ENCODE results near the gene LRRC28.

Gene LRRC28

DNA sequence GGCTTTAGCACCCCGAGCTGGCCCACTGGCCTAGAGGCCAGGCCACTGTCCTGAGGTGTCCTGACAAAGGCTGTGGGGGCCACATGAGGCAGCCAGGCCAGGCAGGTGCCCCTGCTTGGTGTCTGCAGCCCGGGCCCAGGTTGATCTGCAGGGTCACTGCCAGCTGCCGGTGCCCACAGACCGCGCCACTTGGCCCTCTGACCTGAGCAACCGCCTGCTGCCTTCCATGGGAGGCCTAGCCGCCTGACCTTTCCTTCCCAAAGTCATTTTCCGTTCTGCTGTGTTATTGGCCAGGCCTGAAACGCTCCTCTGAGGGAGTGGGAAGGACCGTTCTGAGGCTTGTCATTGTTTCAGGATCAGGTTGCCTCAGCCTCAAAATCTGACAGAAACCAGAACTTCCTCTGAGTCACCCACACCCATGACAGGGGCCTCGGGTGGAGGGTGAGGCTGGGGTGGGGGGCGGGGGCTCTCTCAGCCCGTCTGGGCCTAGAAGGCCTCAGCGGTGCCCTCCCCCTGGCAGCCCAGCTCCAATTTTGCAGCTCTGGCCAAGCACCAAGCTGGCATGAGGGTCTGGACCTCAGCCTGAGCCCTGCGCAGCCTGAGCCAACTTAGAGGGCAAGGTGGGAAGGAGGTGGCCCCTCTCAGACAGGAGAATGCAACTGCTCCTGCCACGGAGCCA is 173.8 kb downstream of the LRRC28 start:
- DNase-seq, result no peak

DNA sequence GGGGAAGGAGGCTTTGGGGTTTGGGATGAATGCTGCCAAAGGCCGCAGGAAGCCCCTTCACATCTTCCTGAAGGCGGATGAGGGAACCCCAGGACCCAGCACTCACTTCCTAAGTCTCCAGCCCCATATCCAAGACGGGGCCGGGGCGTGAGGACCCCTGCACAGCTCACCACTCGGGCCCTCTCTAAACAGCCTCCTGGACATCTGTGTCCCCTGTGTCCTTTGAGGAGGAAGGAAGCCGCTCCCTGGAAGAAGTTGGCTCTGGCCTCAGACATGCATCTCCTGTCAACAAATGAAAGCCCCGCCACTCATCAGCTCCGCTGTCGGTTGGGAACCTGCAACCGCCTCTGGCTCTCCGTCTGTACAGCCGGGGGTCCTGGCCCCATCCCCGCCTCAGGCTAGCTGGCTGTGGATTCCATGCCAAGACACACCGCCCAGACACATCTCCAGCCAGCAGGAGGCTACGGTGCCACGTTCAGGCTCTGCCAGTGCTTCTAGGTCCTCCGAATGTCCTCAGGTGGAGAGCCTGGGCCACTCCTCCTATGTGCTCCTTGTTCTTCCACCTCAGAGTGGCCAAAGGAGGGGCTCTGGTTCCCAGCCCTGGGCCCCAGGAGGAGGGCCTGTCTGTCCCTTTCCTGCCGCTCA is 174.5 kb downstream of the LRRC28 start:
- DNase-seq, result no peak

DNA sequence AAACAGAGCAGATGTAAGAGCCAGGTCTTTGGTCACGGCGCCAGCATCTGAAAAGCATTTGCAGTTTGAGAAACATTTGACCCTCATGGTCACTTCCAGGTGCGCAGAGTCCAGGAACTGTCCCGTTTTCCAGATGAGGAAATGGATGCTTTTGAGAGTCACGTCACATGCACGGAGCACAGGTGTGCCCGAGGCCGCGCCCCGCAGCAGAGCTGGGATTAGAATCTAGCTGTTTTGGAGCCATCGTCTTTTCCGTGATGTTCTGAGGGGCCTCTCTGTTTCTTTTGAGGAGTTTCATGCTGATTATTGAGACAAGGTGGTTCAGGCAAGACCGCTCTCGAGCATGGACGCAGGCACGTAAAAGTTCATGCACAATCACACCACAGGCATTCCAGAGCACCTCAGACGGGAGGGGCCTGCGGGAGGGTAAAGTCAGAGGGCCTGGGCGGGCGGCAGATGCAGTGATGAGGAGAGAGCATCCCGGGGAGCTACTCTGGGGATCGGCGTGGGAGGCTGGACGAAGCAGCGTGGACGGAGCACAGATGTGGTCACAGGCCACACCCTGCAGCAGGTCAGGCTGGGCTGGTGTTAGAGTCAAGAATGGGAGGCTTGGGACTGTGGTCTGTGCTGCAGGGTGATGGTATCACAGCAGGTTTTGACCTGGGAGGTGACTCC is 175.3 kb downstream of the LRRC28 start:
- no peak for DNase-seq

DNA sequence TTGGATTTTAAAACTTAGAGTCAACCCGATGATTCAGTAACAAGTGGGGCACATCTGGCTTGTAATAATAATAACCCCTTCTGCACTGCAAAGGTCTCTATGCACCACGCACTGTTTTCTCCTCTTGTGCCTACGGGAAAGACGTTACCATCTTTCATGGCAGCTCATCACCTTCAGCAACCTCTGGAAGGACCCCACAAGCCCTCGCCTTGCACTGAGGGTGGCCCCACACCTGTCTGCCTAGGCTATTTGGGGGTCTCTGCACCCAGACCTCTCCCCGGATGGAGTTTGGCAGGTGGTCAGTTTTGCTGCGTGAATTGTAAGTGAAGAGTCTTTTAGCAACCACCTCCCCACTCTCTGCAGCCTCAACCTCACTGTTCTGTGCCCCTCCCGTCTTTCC is 175.9 kb downstream of the LRRC28 start:
- no peak for DNase-seq

DNA sequence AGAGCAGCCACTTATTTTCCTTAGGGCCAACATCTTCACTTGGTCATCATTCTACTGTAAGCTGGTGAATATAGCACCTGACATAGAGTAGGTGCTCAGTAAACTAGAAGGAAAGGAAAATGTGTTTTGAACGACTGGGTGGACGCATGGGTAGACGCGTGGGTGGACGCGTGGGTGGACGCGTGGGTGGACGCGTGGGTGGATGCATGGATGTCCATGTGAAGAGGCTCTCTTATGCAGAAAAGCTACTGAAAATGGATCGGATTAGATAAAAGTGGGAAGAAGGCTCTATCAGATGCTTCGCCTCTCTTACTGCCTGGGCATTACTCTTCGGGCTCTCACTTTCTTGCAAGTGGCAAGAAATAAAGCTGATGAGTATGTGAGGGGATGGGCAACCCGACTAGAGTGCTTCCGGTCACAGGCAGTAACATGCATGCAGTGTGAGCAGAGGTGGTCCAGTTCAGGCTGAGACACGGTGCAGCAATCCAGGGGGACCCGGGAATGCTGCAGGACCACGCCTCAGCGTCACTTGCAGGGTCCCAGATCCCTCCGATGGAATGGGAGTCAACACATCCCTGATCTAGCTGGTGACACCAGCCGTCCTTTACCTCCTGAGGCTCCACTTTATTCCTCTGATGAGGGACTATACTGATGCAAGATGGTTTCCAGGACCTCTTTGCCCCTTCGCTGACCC is 176.5 kb downstream of the LRRC28 start:
- DNase-seq, result no peak

DNA sequence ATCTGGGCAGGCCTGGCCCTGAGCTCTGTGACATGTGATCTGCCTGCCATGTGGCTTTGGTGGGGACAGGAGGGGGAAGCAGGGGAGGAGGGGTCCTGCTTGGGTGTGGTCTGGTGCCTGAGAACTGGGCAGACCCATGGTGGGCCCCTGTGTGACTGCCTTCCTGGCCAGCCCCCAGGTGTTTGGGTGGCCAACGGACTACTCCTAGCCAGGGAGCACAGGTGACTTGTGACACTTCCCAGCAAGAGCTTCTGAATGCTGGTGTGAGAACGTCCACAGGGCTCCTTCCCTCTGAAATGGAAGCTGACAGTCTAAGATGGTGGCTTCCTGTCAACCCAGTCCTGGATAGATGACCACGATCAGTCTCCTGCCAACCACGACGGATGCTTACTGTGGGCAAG is 178.4 kb downstream of the LRRC28 start:
- DNase-seq, result no peak

DNA sequence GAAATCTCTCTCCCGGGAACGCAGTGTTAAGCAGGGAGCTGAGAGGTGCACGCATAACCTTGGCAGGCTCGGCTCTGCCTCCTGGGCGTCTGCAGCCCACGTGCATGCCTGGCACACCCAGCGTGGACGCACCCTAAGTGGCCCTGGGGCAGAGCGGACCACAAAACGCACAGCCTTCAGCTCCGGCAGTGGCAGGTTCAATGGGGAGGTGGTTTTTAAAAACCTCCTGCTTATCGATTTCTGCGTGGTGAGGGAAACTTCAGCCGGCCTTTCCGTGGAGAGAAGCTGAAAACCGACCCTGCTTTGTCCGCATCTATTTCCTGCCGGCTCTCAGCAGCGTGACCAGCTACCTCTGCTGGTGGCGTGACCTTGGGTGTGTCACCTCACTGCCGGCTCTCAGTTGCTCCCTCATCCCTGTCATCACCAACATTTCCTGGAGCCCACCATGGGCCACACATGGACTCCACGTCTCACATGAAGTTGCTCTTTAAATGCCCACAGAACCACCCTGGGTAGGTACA is 179.7 kb downstream of the LRRC28 start:
- no peak for DNase-seq

DNA sequence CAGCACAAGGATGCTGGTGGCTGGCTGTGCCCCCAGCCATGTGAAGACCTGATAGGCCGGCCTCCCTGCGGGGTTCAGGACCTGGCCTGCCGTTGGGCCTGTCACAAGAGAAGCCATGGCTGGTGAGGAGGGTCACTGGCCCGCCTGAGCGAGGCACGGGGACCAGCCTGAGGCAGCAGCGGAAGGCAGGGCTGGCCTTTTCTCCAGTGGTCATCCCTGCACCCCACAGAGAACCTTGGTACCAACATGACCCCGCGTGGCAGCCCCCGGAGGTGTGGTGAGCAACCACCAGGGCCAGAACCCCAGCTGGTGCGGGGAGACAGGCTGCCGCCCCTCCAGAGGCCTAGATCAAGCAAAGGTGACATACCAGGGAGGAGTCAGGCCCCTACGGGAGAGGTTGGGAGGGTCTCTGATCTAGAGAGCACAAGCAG is 180.4 kb downstream of the LRRC28 start:
- DNase-seq, result no peak

DNA sequence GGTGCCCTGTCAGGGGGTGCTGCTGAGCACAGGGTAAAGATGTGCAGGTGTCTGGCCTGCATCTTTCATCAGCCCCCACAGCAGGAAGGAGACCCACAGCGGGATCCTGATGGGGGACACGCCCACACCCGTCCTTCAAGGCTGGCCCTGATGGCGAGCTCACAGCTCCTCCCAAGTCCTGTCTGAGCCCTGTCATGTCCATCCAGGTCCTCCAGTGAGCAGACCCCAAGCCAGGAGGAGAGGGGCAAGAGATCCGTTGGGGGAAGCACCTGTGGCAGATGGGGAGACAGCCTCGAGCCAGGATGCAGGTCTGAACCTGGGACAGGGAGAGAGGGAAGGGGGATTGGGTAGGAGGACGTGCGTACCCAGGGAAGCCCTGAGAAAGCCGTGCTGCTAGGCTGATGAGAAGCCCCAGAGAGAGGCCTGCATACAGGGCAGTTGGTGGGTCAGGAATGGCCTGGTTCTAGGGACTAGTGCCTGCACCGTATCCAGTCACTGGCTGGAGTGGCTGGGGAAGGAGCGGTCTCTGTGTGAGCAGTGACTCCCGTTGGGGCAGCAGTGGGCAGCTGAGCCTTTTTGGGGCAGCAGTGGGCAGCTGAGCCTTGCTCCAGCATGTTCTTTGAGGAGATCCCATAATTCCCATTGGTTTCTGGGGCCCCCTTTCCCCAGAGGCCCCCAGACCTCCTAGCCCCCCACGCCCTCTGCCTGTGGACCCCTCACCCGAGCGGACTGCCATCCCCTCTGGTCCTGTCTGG is 181.2 kb downstream of the LRRC28 start:
- no peak for DNase-seq

DNA sequence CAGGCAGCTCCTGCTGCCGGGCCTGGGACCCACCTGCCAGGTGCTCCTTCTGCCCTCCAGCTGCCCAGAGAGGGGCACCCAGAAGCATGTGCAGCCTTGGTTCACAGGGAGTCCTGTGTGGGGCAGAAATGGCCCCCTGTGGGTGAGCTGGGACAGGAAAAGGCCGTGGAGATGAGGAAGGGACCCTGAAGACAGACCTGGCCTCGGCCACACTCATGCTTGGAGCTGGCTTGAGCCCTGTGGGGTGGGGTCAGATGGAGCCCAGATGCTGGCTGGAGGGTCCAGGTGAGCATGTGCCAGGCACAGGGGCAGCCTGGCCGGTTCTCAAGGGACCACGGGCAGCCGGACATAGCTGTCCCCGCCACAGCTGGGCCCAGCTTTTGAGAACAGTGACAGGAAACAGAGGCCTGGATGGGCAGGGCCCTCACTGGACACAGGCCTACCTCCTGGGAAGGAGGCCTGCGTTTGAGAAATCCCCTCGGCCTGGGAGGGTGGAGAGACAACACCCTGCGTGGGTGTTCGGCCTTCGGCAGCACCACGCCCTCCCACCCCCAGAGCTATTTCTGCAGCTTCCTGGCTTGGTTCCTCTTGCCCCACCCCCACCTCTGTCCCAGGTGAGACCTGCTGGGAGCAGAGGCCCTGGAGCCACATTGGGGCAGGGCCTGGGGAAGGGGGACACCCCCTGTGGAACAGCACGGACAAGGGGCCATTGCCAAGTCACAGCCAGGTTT is 181.9 kb downstream of the LRRC28 start:
- DNase-seq, result no peak

DNA sequence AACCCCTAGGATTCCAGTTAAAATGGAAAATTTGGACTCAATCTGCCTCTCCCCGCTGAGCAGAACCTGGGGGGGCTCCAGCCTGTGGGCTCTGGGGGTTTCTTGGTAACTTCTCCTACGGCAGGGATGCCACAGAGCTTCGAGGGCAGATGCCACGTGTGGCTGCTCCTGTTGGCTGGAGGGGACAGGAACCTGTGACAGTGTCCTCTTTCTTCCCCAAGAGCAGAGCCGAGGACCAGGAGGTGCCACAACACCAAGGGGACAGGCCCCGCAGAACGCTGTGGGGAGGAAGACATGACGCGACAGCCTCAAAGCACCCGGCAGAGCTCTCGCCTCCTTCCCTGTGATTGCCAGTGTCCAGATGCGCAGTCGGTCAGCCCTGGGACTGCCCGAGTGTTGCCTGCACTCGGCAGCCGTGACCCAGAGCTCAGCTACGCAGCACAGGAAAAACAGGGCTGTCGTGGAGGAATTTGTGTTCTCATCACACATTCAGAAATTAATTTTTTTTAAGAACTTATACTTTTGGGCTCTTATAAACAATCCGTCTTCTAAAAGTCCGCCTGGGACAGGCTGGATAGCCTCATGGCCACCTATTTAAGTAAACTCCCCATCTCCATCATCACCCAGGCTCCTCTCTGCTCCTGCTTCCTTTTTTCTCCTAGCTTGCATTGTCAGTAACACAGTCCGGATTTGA is 182.6 kb downstream of the LRRC28 start:
- no peak for DNase-seq

DNA sequence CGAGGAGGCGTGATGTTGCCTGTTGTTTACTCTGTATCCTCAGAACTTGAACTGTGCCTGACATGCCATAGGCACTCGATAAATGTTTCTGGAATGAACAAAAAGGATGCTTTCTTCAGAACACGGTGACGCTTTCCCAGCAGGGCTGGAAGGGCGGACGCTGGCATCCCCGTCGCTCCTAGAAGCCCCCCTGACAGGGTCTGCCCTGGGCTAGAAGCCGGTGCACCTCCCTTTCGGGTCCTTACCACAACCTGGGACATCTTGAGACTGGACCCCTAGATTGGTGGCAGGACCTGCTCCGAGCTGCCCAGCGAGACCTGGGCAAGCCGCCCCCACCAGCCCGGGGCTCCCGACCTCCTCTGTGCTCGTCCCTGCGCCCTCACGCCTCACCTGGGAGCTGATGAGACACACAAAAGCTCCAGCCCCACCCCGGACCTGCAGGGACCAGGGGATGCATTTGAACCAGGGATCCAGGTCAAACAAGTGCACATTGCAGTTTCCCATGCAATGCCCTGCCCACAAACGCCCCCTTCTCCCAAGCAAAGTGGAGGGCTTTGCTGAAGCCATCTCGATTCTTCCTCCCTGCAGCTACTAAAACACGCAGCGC is 183.3 kb downstream of the LRRC28 start:
- DNase-seq, result no peak

DNA sequence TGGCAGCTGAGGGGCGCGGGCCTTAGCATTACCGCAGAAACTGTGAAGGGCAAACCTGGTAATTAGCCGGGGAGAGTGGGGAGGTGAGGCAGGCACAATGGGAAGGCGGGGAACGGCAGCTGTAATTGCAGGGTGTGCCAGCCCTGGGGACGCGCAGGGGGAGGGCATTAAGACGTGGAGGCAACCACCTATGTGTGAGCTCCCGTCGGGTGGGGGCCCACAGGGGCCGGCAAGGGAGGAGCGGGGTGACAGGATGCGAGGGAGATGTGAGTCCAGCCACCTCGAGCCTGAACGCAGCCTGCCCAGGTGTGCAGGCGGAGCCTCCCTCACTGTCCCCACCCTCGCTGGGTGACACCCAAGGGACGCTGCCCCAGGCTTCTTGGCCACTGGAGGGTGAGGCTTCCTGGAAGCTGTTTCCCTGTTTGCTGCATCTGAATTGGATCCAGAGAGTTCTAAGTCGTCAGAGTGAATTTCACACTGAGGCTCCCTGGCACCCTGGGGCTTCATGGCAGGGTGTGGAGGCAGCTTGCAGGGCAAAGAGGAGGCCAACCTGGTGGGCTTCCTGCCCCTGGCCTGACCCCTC is 183.9 kb downstream of the LRRC28 start:
- DNase-seq, result no peak

DNA sequence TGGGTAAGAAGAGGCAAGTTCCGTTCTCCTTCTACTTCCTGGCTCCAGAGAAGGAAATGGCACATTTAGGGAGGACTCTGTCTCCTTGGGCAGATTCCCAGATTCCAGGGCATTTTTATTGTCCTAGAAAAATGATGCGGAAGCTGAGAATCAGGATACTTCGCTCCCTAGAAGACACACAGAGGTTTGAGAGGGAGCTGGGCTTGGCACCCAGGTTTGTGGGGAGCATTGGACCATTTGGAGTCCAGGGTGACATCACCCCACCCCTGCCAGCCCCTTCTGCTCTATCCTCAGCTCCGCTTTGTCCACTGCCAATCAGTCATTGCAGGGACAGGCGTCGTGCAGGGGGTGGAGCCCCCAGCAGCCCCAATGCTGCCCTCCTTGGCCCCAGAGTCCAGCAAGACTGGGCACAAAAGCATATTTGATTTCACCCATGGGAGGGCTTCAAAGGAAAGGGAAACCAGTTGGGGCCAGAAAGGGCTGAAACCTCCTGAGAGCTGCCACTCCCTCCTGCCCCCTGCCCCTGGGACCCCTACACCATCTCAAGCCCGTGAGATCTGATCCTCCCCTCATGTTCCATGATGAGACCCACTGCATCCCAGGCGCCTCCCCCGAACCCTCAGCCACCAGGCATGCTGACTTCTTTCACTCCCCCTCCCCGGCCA is 184.7 kb downstream of the LRRC28 start:
- no peak for DNase-seq

DNA sequence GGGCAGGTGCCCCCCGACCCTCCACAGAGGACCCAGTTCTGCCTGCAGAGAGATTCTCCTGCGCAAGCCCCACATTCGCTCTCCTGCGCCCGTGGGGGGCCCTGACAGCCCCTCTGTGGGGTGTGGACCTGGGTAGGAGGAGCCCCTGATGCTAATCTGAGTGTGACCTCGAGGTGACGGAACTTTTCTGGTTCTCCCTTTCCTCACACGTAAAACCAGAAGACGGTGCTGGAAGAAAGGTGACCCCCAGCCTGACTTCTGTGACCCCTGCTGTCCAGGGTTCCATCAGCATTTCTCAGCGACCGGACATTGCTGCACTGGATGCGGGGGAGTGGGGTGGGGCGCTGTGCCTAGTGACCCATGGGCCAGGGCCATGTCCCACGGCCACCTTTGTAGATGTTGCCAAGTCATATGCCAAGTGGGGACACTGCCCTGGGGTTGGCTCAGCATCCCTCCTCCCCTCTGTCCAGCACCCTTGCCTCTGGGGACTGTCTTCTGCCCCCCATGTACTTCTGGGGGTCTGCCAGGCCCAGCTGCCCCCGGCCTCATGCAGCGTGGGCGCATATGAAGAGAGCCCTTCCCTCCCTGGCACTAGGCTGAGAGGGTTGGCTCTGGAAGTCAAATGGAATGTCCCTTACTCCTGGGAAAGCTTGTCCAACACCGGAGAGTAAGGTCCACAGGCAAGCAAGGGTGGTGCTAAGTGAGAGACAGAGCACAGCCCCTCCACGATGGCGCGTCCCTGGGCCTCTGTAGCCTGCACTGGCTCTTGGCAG is 185.4 kb downstream of the LRRC28 start:
- no peak for DNase-seq

DNA sequence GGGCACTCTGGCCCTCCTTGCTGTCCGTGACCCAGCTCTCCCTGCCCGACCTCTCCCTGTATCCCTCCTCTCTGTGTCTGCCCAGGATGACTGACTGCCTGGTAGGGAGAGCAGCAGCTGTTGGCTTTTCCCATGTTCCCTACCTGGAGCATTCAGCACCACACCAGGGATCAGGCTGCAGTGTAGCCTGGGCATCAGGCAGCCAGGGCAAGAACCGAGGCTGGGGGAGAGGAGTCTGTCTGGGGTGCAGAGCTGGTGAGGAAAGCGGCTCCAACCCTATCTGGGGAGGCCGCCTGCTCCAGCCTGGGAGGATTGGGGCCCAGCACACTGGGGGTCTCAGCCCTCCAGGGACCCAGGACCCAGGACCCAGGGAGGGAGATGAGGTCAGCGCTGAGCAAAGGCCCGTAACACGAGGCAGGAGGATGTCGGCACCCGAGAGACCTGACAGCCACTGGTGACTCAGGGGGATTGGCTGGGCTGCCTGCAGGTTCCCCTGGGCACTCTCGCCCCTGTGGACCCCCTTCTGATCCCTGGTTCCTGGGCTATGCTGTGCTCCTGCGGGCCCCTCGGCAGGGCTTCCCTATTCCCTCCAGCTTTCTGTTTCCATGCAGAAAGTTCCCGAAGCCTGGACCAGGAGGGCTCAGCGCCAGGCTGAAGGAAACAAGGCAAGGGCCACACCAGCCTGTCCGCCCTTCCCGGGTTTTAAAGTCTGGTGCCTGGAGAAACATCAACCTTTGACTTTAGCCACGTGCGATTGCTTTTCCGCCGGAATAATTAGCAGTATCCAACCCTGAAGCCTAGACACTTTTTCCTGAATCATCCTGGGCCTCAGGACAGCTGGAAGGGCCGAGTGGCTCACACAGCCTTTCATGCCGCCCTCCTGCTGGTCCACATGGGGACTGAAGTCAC is 186.3 kb downstream of the LRRC28 start:
- DNase-seq, result no peak

DNA sequence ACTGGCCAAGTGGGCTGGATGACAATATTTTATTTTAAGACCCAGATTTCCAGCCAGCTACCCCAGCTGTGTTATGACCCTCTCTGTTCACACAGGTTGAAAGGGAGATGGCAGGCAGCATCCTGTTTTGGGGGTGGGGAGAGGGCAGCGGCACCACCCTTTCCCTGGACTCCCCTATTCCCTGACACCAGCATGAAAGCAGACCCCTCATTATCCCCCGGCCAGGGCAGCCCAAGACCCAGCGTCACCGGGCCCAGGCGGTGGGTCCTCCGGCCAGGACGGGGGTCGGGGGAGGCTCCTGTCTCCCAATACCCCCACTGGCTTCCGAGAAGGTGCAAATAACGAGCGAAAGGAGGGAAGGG is 186.9 kb downstream of the LRRC28 start:
- DNase-seq, result no peak
